Effector memory CD8-positive, alpha-beta T cell (primary cell): ENCODE data around the gene SLC35F4.

Experiments
- ATAC-seq: fragments of 150-1000 bp; cut with Tn5 transposase; replicated peaks from 2 replicates; pipeline ENCODE4 v1.10.0; 2021; ENCODE audit warnings: mild to moderate bottlenecking, moderate library complexity
- DNase-seq, 3 experiments: peaks; one replicate each; pipeline ENCODE4 v3.0.0; 2021
- H3K27ac Mint-ChIP-seq, 2 donors: one replicate each; pipeline ENCODE4 v1.8.0; 2022; ENCODE audit warnings: mild to moderate bottlenecking in 2 of 2, mixed read lengths in 2 of 2, moderate library complexity in 2 of 2
- H3K27me3 Mint-ChIP-seq, 2 donors: one replicate each; pipeline ENCODE4 v1.8.0; 2022; ENCODE audit warnings: mixed read lengths in 2 of 2
- H3K36me3 Mint-ChIP-seq: one replicate; pipeline ENCODE4 v1.8.0; 2022; ENCODE audit warnings: mild to moderate bottlenecking, moderate library complexity, mixed read lengths; ENCODE audit not compliant: insufficient read depth
- H3K4me1 Mint-ChIP-seq, 2 donors: one replicate each; pipeline ENCODE4 v1.8.0; 2022; ENCODE audit warnings: low read depth in 2 of 2, mixed read lengths in 2 of 2
- H3K4me3 Mint-ChIP-seq, 2 donors: one replicate each; pipeline ENCODE4 v1.8.0; 2022; ENCODE audit warnings: mild to moderate bottlenecking in 2 of 2, mixed read lengths in 2 of 2, moderate library complexity in 2 of 2
- H3K9me3 Mint-ChIP-seq, 2 donors: one replicate each; pipeline ENCODE4 v1.8.0; 2022; ENCODE audit warnings: mixed read lengths in 2 of 2

Gene SLC35F4

GRCh38 chr14:57845316-57845715, 20.6 kb downstream of the SLC35F4 start:
- Mint-ChIP-seq H3K4me3 (no peak overlapping the region), H3K36me3 (no peaks in the 10 kb centered on the region), H3K4me1 (no peaks in the 10 kb centered on the region), H3K9me3 (peaks cover 0 to 3% of the 10 kb centered on the region in 2 donors), H3K27ac (no peak overlapping the region), H3K27me3 (peaks cover 0 to 8% of the 10 kb centered on the region in 2 donors)
- ATAC-seq, result no peak
- no peak for DNase-seq

- Mint-ChIP-seq H3K9me3 (peaks cover 4 to 8% of the 10 kb centered on the region in 2 donors), H3K27ac (no peak overlapping the region), H3K4me3 (no peak overlapping the region), H3K27me3 (no peaks in the 10 kb centered on the region), H3K4me1 (no peaks in the 10 kb centered on the region), H3K36me3 (no peaks in the 10 kb centered on the region)
- DNase-seq (no peak), ATAC-seq (no peak)
These were observed 28.6 kb downstream of the SLC35F4 start for GRCh38 chr14:57837267-57837666.

GRCh38 chr14:57835766-57836165, 30.1 kb downstream of the SLC35F4 start:
- Mint-ChIP-seq H3K27ac (no peak overlapping the region), H3K4me3 (no peak overlapping the region), H3K4me1 (no peaks in the 10 kb centered on the region), H3K36me3 (no peaks in the 10 kb centered on the region), H3K27me3 (no peaks in the 10 kb centered on the region), H3K9me3 (peaks cover 4 to 8% of the 10 kb centered on the region in 2 donors)
- ATAC-seq (no peak), DNase-seq (no peak)

GRCh38 chr14:57834961-57835360, 30.9 kb downstream of the SLC35F4 start:
- no peaks in the 10 kb centered on the region for H3K27me3 Mint-ChIP-seq
- DNase-seq (no peak), ATAC-seq (no peak)
- H3K4me3 Mint-ChIP-seq, result no peak overlapping the region
- H3K36me3 Mint-ChIP-seq, result no peaks in the 10 kb centered on the region
- peaks cover 4 to 8% of the 10 kb centered on the region in 2 donors for H3K9me3 Mint-ChIP-seq
- H3K27ac Mint-ChIP-seq, result no peak overlapping the region
- H3K4me1 Mint-ChIP-seq, result no peaks in the 10 kb centered on the region

GRCh38 chr14:57834001-57834598, 31.8 kb downstream of the SLC35F4 start:
- Mint-ChIP-seq H3K9me3 (peaks cover under 1 to 8% of the 10 kb centered on the region in 2 donors), H3K36me3 (no peaks in the 10 kb centered on the region), H3K4me1 (no peaks in the 10 kb centered on the region), H3K27me3 (no peaks in the 10 kb centered on the region), H3K27ac (no peak overlapping the region), H3K4me3 (no peak overlapping the region)
- DNase-seq, result no peak
- no peak for ATAC-seq

GRCh38 chr14:57833323-57833722, 32.6 kb downstream of the SLC35F4 start:
- Mint-ChIP-seq H3K27me3 (no peaks in the 10 kb centered on the region), H3K4me1 (no peaks in the 10 kb centered on the region), H3K27ac (no peak overlapping the region), H3K4me3 (no peak overlapping the region), H3K36me3 (no peaks in the 10 kb centered on the region), H3K9me3 (peaks cover 3 to 8% of the 10 kb centered on the region in 2 donors)
- no peak for DNase-seq
- no peak for ATAC-seq

- no peak overlapping the region for H3K4me3 Mint-ChIP-seq
- no peak overlapping the region for H3K27ac Mint-ChIP-seq
- DNase-seq, result no peak
- no peak for ATAC-seq
- H3K4me1 Mint-ChIP-seq, result no peaks in the 10 kb centered on the region
- H3K9me3 Mint-ChIP-seq, result peaks cover 4 to 8% of the 10 kb centered on the region in 2 donors
- H3K36me3 Mint-ChIP-seq, result no peaks in the 10 kb centered on the region
- no peaks in the 10 kb centered on the region for H3K27me3 Mint-ChIP-seq
These were observed 33.9 kb downstream of the SLC35F4 start for GRCh38 chr14:57831981-57832380.

GRCh38 chr14:57828713-57829112, 37.2 kb downstream of the SLC35F4 start:
- Mint-ChIP-seq H3K4me3 (no peak overlapping the region), H3K9me3 (peaks cover 11 to 12% of the 10 kb centered on the region in 2 donors), H3K4me1 (no peaks in the 10 kb centered on the region), H3K36me3 (no peaks in the 10 kb centered on the region), H3K27me3 (no peaks in the 10 kb centered on the region), H3K27ac (no peak overlapping the region)
- DNase-seq (no peak), ATAC-seq (no peak)

GRCh38 chr14:57823015-57823660, 42.8 kb downstream of the SLC35F4 start:
- H3K4me1 Mint-ChIP-seq, result no peaks in the 10 kb centered on the region
- peaks cover 0 to 6% of the 10 kb centered on the region in 2 donors for H3K27me3 Mint-ChIP-seq
- peaks cover 11 to 14% of the 10 kb centered on the region in 2 donors for H3K9me3 Mint-ChIP-seq
- no peak overlapping the region for H3K4me3 Mint-ChIP-seq
- DNase-seq (no peak), ATAC-seq (no peak)
- no peaks in the 10 kb centered on the region for H3K36me3 Mint-ChIP-seq
- no peak overlapping the region for H3K27ac Mint-ChIP-seq

- Mint-ChIP-seq H3K36me3 (no peaks in the 10 kb centered on the region), H3K27ac (no peak overlapping the region), H3K9me3 (peaks cover 11 to 13% of the 10 kb centered on the region in 2 donors), H3K4me1 (no peaks in the 10 kb centered on the region), H3K4me3 (no peak overlapping the region), H3K27me3 (peaks cover 0 to 6% of the 10 kb centered on the region in 2 donors)
- ATAC-seq (no peak), DNase-seq (no peak)
These were observed 43.8 kb downstream of the SLC35F4 start for GRCh38 chr14:57822081-57822480.

- H3K9me3 Mint-ChIP-seq, result peaks cover 11 to 12% of the 10 kb centered on the region in 2 donors
- ATAC-seq (no peak), DNase-seq (no peak)
- H3K4me3 Mint-ChIP-seq, result no peak overlapping the region
- H3K27ac Mint-ChIP-seq, result no peak overlapping the region
- H3K27me3 Mint-ChIP-seq, result peaks cover 0 to 6% of the 10 kb centered on the region in 2 donors
- no peaks in the 10 kb centered on the region for H3K36me3 Mint-ChIP-seq
- H3K4me1 Mint-ChIP-seq, result no peaks in the 10 kb centered on the region
These were observed 45.3 kb downstream of the SLC35F4 start for GRCh38 chr14:57820581-57820980.

GRCh38 chr14:57818511-57818910, 47.4 kb downstream of the SLC35F4 start:
- Mint-ChIP-seq H3K27ac (no peak overlapping the region), H3K27me3 (peaks cover 0 to 6% of the 10 kb centered on the region in 2 donors), H3K4me1 (no peaks in the 10 kb centered on the region), H3K9me3 (peaks cover 0 to 5% of the 10 kb centered on the region in 2 donors), H3K4me3 (no peak overlapping the region), H3K36me3 (no peaks in the 10 kb centered on the region)
- ATAC-seq (no peak), DNase-seq (no peak)

- H3K4me3 Mint-ChIP-seq, result no peak overlapping the region
- no peaks in the 10 kb centered on the region for H3K4me1 Mint-ChIP-seq
- no peak overlapping the region for H3K27ac Mint-ChIP-seq
- no peaks in the 10 kb centered on the region for H3K36me3 Mint-ChIP-seq
- DNase-seq, result no peak
- no peak for ATAC-seq
- no peaks in the 10 kb centered on the region for H3K9me3 Mint-ChIP-seq
- H3K27me3 Mint-ChIP-seq, result no peaks in the 10 kb centered on the region
These were observed 49.2 kb downstream of the SLC35F4 start for GRCh38 chr14:57816568-57817284.

- Mint-ChIP-seq H3K36me3 (no peaks in the 10 kb centered on the region), H3K4me1 (no peaks in the 10 kb centered on the region), H3K27ac (no peak overlapping the region), H3K27me3 (no peaks in the 10 kb centered on the region), H3K4me3 (no peak overlapping the region), H3K9me3 (no peaks in the 10 kb centered on the region)
- DNase-seq (no peak), ATAC-seq (no peak)
These were observed 51.2 kb downstream of the SLC35F4 start for GRCh38 chr14:57814726-57815125.
